Measurements from ENCODE around the gene SORCS2.

SORCS2 gene

DNA sequence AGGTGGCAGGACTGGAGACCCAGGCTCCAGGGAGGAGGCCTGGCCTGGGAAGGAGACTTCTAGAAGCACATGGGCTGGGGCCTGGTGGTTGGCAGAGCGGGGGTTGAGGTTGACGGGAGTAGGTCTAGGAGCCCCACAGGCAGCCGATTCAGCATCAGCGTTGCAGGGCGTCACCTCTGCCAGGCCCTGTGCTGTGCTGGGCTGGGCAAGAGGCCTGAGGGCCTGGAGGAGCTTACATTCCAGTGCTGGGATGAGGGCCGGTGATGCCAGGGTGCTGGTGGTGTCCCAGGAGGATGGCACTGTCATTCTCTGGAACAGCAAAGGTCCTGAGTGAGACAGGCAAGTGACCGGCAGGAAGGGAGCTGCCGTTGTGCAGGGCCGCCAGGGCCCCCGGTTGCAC, 76.6 kb downstream of the SORCS2 start:
- no peak for DNase-seq (ENCODE audit: low read depth)

GRCh38 chr4:7270121-7270520, 77.8 kb downstream of the SORCS2 start:
- no peak for DNase-seq (ENCODE audit: low read depth)

DNA sequence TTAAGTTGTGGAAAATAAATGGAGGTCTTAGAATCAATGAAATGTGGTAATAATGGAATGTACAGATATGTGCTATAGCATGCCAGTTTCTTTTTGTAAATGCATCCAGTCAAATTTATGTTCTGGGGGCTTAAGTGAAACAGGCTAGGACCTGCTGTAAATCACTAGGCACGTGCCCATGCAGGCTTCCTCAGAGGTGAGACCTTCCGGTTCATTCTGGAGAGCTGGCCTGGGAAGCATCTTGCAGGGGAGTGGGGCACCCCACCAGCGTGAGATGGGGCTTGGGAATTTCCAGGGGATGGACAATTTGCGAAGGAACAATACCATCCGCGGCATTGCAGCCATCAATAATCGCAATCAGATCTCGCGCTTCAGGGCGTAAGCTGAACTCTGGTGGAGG, 80.1 kb downstream of the SORCS2 start:
- DNase-seq (ENCODE audit: low read depth) = no peak

DNA sequence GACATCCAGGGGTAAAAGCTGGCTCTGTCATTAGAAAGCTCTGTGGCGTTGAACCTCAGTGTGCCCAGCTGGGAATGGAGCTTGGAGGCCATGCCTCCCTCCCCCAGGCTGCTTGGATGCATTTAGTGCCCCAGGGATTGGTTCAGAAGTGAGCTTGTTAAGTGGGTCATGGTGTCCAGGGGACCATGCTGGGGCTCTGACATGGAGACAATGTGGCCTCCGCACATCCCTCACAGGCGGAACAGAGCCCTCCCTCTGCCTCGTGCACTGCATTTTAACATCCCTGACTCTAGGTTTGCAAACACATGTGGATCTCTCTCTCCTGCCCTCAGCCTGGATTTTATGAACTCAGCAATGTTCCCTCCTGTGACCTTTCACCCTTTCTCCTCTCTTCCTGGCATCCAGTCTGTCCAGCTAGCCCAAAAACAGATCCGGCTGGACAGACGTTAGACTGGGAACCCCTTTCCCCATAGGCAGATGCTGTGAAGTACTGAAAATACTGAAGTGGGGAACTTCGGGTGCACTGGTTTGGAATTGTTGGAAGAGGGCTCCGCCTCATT, 81.5 kb downstream of the SORCS2 start:
- no peak for DNase-seq (ENCODE audit: low read depth)

GRCh38 chr4:7275067-7275466, 82.7 kb downstream of the SORCS2 start:
- no peak for DNase-seq (ENCODE audit: low read depth)

DNA sequence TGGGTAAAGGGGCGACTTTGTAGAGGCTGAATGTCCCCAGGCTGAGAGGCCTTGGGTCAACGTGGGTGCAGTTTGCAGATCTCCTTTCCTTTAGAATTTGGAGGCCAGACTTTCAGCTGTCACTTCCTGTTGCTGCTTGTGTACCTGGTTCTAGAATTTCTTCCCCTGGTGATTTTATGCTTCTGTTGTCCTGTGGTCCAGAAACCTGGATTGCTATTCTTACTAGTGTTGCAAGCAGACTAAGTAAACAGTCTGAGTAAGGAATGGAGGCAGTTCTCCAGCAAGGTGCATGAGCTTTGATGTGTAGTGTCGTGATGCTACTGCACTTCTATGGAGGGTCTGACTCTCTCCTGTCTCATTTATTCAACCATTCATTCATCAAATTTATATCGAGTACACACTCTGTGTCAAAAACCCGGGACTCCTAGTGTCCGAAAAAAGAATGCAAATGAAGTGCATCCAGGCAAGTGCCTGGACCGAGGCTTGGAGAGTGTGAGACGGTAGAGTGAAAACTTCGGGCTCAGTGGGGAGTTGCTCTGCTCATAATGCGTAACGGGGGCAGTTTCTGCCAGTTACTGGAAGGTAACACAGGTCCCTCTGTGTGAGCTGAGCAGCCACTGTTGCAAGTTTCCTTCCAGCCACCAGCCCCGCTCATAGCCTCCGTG, 83.3 kb downstream of the SORCS2 start:
- DNase-seq (ENCODE audit: low read depth) = no peak

DNA sequence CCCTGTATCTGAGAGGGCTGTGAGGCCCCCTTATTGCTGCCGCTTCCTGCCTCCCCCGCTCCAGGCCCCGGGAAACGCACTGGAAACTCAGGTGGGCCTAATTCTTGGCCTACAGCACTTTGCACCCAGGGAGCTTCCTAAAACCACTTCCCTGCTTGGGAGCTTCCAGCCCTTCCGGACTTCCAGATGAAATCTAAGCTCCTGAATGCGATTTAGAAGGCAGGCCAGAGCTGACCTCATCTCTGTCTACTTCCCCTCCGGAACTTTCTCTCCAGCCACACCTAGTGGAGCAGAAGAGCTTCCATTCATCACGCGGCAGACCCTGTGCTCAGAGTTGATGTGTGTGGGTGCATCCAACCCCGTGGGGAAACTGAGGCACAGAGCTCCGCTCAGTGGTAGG, 84.2 kb downstream of the SORCS2 start:
- no peak for DNase-seq (ENCODE audit: low read depth)

- DNase-seq (ENCODE audit: low read depth) = no peak
These were observed 85.9 kb downstream of the SORCS2 start for GRCh38 chr4:7278071-7278765.

- no peak for DNase-seq (ENCODE audit: low read depth)
These were observed 86.6 kb downstream of the SORCS2 start for GRCh38 chr4:7278981-7279380.

GRCh38 chr4:7279902-7280301, 87.6 kb downstream of the SORCS2 start:
- DNase-seq (ENCODE audit: low read depth) = peak; percentile 14

DNA sequence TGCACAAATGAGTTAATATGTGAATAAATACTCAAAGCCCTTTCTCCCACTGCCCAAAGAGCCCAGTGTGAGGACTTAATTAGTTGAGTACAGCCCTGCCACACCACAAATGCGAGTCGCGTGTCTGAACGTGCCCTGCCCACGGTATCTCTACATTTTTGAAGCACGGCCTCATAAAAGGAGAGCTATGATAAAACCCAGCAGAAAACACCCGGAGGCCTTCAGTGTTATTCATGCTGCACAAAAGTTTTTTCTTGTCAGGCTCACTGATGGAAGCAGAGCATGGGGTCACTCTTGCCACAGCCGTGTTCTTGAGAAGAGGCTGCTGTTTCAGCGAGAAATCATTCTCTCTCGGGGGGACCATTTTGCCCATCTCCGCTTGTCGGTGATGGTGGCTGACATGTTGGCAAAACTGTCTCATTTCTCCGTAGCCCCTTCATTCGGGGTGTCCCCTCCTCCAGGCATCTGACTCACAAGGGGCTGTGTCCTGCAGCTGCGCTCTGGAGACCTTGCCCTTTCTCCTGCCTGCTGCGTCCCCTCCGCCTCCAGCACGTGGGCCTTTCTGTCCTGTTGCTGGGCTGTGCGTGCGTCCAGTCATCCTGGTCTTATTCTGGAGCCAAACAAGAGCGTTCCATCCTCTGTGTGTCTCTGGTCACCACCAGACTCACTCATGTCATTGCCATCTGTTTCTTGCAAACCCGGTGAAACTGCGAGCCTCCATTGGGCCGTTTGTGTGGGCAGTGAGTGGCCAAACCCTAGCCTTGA, 88.8 kb downstream of the SORCS2 start:
- peak; percentile 44 for DNase-seq (ENCODE audit: low read depth)

GRCh38 chr4:7281691-7282665, 89.6 kb downstream of the SORCS2 start:
- DNase-seq (ENCODE audit: low read depth) = peak; percentile 9

- DNase-seq (ENCODE audit: low read depth) = no peak
These were observed 90.6 kb downstream of the SORCS2 start for GRCh38 chr4:7282786-7283440.

- no peak for DNase-seq (ENCODE audit: low read depth)
These were observed 93.1 kb downstream of the SORCS2 start for GRCh38 chr4:7285244-7286094.

DNA sequence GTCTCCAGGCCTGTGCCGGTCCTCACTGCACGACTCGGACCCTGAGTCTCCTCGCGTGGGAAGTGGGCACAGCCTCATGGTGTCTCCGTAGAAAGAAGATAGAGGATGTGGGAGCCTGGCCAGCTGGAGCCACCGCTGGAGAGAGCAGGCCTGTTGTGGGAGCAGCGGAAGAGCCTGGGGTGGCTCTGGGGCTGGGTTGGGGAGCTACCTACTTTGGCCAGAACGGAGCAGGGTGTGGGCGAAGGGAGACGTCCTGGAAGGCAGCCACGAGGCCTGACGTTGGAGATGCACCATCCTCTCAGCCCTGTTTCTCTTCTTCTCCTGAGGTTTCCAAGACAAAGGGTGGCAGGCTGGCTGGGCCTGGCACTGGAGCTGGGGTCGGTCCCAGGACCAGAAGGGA, 93.8 kb downstream of the SORCS2 start:
- DNase-seq (ENCODE audit: low read depth) = no peak

- DNase-seq (ENCODE audit: low read depth) = no peak
These were observed 94.5 kb downstream of the SORCS2 start for GRCh38 chr4:7286798-7287197.

- no peak for DNase-seq (ENCODE audit: low read depth)
These were observed 95.1 kb downstream of the SORCS2 start for GRCh38 chr4:7287274-7287917.

- DNase-seq (ENCODE audit: low read depth) = no peak
These were observed 95.6 kb downstream of the SORCS2 start for GRCh38 chr4:7287918-7288280.

DNA sequence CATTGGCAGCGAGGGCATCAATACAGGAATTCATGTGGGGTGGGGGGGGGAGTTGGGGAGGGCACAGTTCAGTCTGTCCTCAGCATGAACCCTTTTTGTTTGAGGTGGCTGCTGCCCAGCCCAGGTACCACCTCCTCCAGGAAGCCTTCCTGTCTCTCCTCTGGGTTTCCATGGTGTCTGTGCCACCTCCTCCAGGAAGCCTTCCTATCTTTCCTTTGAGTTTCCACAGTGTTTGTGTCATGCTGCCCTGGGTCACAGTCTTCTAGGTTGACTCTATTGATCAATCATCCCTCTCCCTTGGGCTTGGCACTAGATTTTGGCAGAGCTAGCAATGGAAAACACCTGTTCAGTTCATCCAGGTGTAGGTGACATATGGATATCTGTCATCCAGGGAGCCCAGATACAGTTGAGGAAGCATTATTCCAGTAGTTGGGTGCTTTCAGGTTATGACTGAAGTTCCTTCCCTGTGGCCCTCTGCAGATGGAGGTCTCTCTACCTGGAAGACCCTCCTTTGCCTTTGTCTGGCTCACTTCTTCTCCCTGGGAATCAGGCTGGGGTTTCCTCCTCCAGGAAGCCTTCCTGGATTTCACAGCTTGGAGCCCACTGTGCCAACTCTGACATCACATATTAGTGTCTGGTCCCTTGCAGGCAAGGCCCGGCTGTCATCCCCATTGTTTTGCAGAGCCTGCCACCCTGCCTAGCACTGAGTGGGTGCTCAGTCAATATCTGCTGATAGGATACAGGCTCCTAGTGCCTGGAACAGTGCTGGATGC, 96.6 kb downstream of the SORCS2 start:
- no peak for DNase-seq (ENCODE audit: low read depth)
